Measurements from ENCODE around the gene ARMC2. TPM values are rescaled to one million over a fixed set of nuclear protein-coding genes. Genes with fewer than 3 reads are reported as not detected.

ARMC2 gene
- polyA plus RNA-seq, 3 donors = 1.7 to 7.4 (median 3.5) TPM

GRCh38 chr6:108941281-108941680, 93.1 kb downstream of the ARMC2 start:
- Histone ChIP-seq H2AFZ (ENCODE audit: insufficient read depth, low read depth, low read length, poor library complexity, severe bottlenecking) (no peak overlapping the region), H3K36me3 (replicated peaks in 1 of 2; ENCODE audit: control insufficient read depth in 1 of 2, insufficient read depth in 2 of 2, low read length in 2 of 2) (no peaks in the 10 kb centered on the region), H3K4me1 (ENCODE audit: control insufficient read depth in 1 of 2, insufficient read depth in 2 of 2, low read length in 2 of 2) (peaks cover 3 to 14% of the 10 kb centered on the region in 2 donors), H4K20me1 (ENCODE audit: insufficient read depth, low read length) (no peaks in the 10 kb centered on the region), H3K27me3 (ENCODE audit: control insufficient read depth in 2 of 2, insufficient read depth in 2 of 2, low read length in 2 of 2) (no peaks in the 10 kb centered on the region), H3K9me3 (replicated peaks in 1 of 2; ENCODE audit: control insufficient read depth in 1 of 2, insufficient read depth in 1 of 2, low read length in 2 of 2) (no peaks in the 10 kb centered on the region), H3K4me2 (replicated peaks; ENCODE audit: extremely low read depth, low read length, poor library complexity, severe bottlenecking) (no peak overlapping the region), H3K9ac (ENCODE audit: insufficient read depth, low read length, poor library complexity, severe bottlenecking) (no peak overlapping the region), H3K4me3 (replicated peaks in 1 of 3; ENCODE audit: low read depth in 2 of 3, low read length in 3 of 3) (no peak overlapping the region), H3K27ac (ENCODE audit: low read depth in 1 of 2, low read length in 2 of 2) (no peak overlapping the region), H3K79me2 (ENCODE audit: insufficient read depth, low read length) (no peaks in the 10 kb centered on the region)
- peaks cover 0 to 4% (median 0%) of the 10 kb centered on the region in 7 donors for H3K9me3 Mint-ChIP-seq
- H3K27me3 Mint-ChIP-seq (ENCODE audit: low read depth in 3 of 3) = peaks cover 0 to 2% (median 0%) of the 10 kb centered on the region in 3 donors
- intact Hi-C loops (cut with micrococcal nuclease) = no loop called here
- no peak overlapping the region for H3K27ac Mint-ChIP-seq
- no CpG with 5 or more reads among the region's 1 CpG for WGBS (ENCODE audit: insufficient coverage)
- no peaks in the 10 kb centered on the region for H3K36me3 Mint-ChIP-seq
- no peak for DNase-seq
- H3K4me3 Mint-ChIP-seq = no peak overlapping the region
- H3K4me1 Mint-ChIP-seq = peaks cover 12% of the 10 kb centered on the region
- TF ChIP-seq, protein P1, sequence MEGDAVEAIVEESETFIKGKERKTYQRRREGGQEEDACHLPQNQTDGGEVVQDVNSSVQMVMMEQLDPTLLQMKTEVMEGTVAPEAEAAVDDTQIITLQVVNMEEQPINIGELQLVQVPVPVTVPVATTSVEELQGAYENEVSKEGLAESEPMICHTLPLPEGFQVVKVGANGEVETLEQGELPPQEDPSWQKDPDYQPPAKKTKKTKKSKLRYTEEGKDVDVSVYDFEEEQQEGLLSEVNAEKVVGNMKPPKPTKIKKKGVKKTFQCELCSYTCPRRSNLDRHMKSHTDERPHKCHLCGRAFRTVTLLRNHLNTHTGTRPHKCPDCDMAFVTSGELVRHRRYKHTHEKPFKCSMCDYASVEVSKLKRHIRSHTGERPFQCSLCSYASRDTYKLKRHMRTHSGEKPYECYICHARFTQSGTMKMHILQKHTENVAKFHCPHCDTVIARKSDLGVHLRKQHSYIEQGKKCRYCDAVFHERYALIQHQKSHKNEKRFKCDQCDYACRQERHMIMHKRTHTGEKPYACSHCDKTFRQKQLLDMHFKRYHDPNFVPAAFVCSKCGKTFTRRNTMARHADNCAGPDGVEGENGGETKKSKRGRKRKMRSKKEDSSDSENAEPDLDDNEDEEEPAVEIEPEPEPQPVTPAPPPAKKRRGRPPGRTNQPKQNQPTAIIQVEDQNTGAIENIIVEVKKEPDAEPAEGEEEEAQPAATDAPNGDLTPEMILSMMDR (IDR thresholded peaks at IDR 0.05) = no peak

- H2AFZ ChIP-seq (ENCODE audit: insufficient read depth, low read depth, low read length, poor library complexity, severe bottlenecking) = no peak overlapping the region
- H3K4me1 ChIP-seq (ENCODE audit: control insufficient read depth in 1 of 2, insufficient read depth in 2 of 2, low read length in 2 of 2) = peaks cover 5 to 18% of the 10 kb centered on the region in 2 donors
- no peaks in the 10 kb centered on the region for H4K20me1 ChIP-seq (ENCODE audit: insufficient read depth, low read length)
- no peak overlapping the region for H3K9ac ChIP-seq (ENCODE audit: insufficient read depth, low read length, poor library complexity, severe bottlenecking)
- intact Hi-C loops (cut with micrococcal nuclease) = no loop called here
- DNase-seq = no peak
- no peaks in the 10 kb centered on the region for H3K36me3 ChIP-seq (replicated peaks in 1 of 2; ENCODE audit: control insufficient read depth in 1 of 2, insufficient read depth in 2 of 2, low read length in 2 of 2)
- H3K4me2 ChIP-seq (replicated peaks; ENCODE audit: extremely low read depth, low read length, poor library complexity, severe bottlenecking) = no peak overlapping the region
- H3K79me2 ChIP-seq (ENCODE audit: insufficient read depth, low read length) = no peaks in the 10 kb centered on the region
- no peak overlapping the region for H3K27ac Mint-ChIP-seq
- H3K9me3 ChIP-seq (replicated peaks in 1 of 2; ENCODE audit: control insufficient read depth in 1 of 2, insufficient read depth in 1 of 2, low read length in 2 of 2) = no peaks in the 10 kb centered on the region
- no peak overlapping the region for H3K4me3 ChIP-seq (replicated peaks in 1 of 3; ENCODE audit: low read depth in 2 of 3, low read length in 3 of 3)
- H3K27me3 ChIP-seq (ENCODE audit: control insufficient read depth in 2 of 2, insufficient read depth in 2 of 2, low read length in 2 of 2) = no peaks in the 10 kb centered on the region
- H3K4me1 Mint-ChIP-seq = peaks cover 17% of the 10 kb centered on the region
- TF ChIP-seq, protein P1 (IDR thresholded peaks at IDR 0.05) = no peak
- no peak overlapping the region for H3K4me3 Mint-ChIP-seq
- H3K27ac ChIP-seq (ENCODE audit: low read depth in 1 of 2, low read length in 2 of 2) = no peak overlapping the region
- peaks cover 0 to 4% (median 0%) of the 10 kb centered on the region in 7 donors for H3K9me3 Mint-ChIP-seq
- H3K36me3 Mint-ChIP-seq = no peaks in the 10 kb centered on the region
- no CpG with 5 or more reads among the region's 2 CpGs for WGBS (ENCODE audit: insufficient coverage)
- H3K27me3 Mint-ChIP-seq (ENCODE audit: low read depth in 3 of 3) = peaks cover 0 to 2% (median 0%) of the 10 kb centered on the region in 3 donors
Observed at GRCh38 chr6:108941859-108942258, 93.6 kb downstream of the ARMC2 start.

Data from CD14-positive monocyte (primary cell).